ENCODE measurements around the gene POLR2A. TPM values are rescaled to one million over a fixed set of nuclear protein-coding genes. Genes with fewer than 3 reads are reported as not detected.
A peak's percentile ranks its signal among the peaks of the same experiment; 100 is the strongest.
"Not testable (repeated sequence)": the region's sequence is repeated elsewhere in the genome, so short reads cannot be mapped to it uniquely, and the experiment has no call there.

POLR2A gene
- total RNA-seq, 1 donor from 2014 or later: 121 TPM

DNA sequence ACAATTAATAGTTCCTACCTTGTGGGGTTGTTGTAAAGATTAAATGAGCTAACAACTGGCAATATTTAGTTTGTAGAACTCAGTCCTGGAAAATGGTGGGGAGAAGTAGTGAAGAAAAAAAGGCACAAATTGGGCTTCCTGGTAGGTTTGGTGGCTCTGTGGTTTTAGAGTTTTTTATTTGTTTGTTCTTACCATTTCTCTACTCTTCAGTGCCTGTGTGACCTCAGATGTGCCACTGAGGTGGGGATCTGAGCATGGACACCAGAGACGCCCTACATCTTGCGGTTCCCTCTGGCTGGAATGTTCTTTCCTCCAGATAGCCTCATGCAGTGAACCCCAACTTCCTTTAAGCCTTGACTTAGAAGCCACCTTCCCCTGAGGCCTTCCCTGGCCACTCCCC is 12.4 kb upstream of the POLR2A start:
- Mint-ChIP-seq H3K4me1 (ENCODE audit: low read depth) (peaks cover 16% of the 10 kb centered on the region), H3K4me3 (ENCODE audit: unreplicated experiment) (no peak overlapping the region), H3K27ac (ENCODE audit: unreplicated experiment) (peak overlapping the region; percentile 2), H3K9me3 (ENCODE audit: low read depth) (no peaks in the 10 kb centered on the region), H3K36me3 (ENCODE audit: low read depth) (peaks cover under 1% of the 10 kb centered on the region), H3K27me3 (ENCODE audit: low read depth) (no peaks in the 10 kb centered on the region)
- no peak for DNase-seq (ENCODE audit: low spot score)
- TF ChIP-seq, protein P1, sequence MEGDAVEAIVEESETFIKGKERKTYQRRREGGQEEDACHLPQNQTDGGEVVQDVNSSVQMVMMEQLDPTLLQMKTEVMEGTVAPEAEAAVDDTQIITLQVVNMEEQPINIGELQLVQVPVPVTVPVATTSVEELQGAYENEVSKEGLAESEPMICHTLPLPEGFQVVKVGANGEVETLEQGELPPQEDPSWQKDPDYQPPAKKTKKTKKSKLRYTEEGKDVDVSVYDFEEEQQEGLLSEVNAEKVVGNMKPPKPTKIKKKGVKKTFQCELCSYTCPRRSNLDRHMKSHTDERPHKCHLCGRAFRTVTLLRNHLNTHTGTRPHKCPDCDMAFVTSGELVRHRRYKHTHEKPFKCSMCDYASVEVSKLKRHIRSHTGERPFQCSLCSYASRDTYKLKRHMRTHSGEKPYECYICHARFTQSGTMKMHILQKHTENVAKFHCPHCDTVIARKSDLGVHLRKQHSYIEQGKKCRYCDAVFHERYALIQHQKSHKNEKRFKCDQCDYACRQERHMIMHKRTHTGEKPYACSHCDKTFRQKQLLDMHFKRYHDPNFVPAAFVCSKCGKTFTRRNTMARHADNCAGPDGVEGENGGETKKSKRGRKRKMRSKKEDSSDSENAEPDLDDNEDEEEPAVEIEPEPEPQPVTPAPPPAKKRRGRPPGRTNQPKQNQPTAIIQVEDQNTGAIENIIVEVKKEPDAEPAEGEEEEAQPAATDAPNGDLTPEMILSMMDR (IDR thresholded peaks at IDR 0.05): no peak

DNA sequence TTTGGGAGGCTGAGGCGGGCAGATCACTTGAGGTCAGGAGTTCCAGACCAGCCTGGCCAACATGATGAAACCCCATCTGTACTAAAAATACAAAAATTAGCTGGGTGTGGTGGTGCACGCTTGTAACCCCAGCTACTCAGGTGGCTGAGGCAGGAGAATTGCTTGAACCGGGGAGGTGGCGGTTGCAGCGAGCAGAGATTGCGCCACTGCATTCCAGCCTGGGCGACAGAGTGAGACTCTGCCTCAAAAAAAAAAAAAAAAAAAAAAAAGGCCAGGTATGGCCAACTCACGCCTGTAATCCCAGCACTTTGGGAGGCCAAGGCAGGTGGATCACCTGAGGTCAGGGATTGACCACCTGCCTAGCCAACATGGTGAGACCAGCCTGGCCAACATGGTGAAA is 9.4 kb upstream of the POLR2A start:
- H3K9me3 Mint-ChIP-seq (ENCODE audit: low read depth); H3K27me3 Mint-ChIP-seq (ENCODE audit: low read depth); DNase-seq (ENCODE audit: low spot score); H3K36me3 Mint-ChIP-seq (ENCODE audit: low read depth); H3K27ac Mint-ChIP-seq (ENCODE audit: unreplicated experiment); H3K4me3 Mint-ChIP-seq (ENCODE audit: unreplicated experiment): not testable (repeated sequence)
- peaks cover 33% of the 10 kb centered on the region for H3K4me1 Mint-ChIP-seq (ENCODE audit: low read depth)

DNA sequence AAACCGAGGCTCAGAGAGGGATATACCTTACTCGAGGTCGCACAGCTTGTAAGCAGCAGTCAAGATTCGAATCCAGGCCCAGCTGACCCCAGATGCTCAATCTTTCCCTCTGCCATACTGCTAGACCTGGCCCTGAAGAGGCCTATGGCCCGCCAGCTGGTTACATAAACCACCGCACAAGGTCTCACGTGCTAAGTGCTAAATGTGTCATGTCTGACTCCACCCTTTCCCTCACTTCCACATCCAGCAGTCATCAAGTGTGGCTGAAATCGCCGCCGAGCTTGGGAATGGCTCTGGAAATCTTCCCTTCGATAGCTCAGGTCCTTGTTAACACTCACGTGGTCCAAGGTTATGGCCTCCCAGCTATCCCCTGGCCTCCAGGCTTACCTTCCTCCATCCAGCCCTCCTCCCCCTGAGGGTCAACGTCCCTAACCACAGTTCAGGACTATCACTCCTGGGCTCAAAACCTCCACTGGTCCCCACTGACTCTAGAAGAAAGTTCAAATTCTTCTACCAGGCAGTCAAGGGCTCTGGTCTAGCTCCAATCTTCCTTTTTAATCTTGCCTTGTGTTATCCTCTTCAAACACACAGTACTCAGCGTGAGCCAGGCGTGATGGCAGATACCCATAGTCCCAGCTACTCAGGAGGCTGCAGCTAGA is 8.3 kb upstream of the POLR2A start:
- peaks cover 43% of the 10 kb centered on the region for H3K4me1 Mint-ChIP-seq (ENCODE audit: low read depth)
- H3K4me3 Mint-ChIP-seq (ENCODE audit: unreplicated experiment): peak overlapping the region; percentile 10
- H3K27me3 Mint-ChIP-seq (ENCODE audit: low read depth): no peaks in the 10 kb centered on the region
- TF ChIP-seq, protein P1 (IDR thresholded peaks at IDR 0.05): no peak
- peak overlapping the region; percentile 99 for H3K27ac Mint-ChIP-seq (ENCODE audit: unreplicated experiment)
- H3K36me3 Mint-ChIP-seq (ENCODE audit: low read depth): no peaks in the 10 kb centered on the region
- no peak for DNase-seq (ENCODE audit: low spot score)
- H3K9me3 Mint-ChIP-seq (ENCODE audit: low read depth): no peaks in the 10 kb centered on the region

DNA sequence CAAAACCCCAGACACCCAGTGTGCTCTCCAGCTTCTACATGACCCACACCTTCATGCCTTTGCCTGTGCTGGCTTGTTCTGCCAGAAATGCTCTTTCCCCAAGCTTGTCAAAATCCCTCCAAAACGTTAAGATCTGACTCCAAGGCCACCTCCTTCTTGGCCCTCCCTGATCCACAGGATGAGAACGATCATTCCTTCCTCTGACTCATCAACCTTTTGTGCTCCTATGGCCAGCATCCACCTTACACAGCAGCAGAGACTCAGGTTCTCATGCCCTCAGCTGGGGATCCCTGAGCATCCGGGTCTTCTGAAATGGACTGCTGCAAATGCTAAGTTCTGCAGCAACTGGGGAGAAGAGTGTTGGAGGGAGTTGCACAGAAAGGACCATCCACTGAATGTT is 7.7 kb upstream of the POLR2A start:
- Mint-ChIP-seq H3K4me3 (ENCODE audit: unreplicated experiment) (no peak overlapping the region), H3K9me3 (ENCODE audit: low read depth) (no peaks in the 10 kb centered on the region), H3K27ac (ENCODE audit: unreplicated experiment) (peak overlapping the region; percentile 99), H3K27me3 (ENCODE audit: low read depth) (no peaks in the 10 kb centered on the region), H3K36me3 (ENCODE audit: low read depth) (no peaks in the 10 kb centered on the region), H3K4me1 (ENCODE audit: low read depth) (peaks cover 44% of the 10 kb centered on the region)
- no peak for DNase-seq (ENCODE audit: low spot score)
- TF ChIP-seq, protein P1 (IDR thresholded peaks at IDR 0.05): no peak

DNA sequence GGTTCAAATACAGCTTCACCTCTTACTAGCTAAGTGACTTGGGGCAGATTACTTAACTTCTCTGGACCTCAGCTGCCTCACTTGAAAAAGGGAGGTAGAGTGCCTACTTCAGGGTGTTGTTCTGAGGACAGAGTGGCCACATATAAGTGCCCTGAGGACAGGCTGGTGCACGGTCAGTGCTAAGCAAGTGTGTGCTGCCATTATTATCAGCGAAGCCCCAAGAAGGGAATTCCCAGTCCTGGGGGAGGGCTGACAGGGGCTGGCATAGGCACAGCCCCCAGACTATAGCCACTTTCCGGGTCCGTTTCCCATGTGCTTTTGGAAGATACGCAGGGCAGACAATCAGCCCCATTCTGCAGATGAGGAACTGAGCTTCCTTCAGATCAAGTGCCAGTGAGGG is 7.2 kb upstream of the POLR2A start:
- DNase-seq (ENCODE audit: low spot score): no peak
- Mint-ChIP-seq H3K4me3 (ENCODE audit: unreplicated experiment) (peak overlapping the region; percentile 90), H3K27ac (ENCODE audit: unreplicated experiment) (peak overlapping the region; percentile 99), H3K36me3 (ENCODE audit: low read depth) (no peaks in the 10 kb centered on the region), H3K9me3 (ENCODE audit: low read depth) (no peaks in the 10 kb centered on the region), H3K4me1 (ENCODE audit: low read depth) (peaks cover 47% of the 10 kb centered on the region), H3K27me3 (ENCODE audit: low read depth) (no peaks in the 10 kb centered on the region)
- TF ChIP-seq, protein P1 (IDR thresholded peaks at IDR 0.05): no peak

All from chondrocyte (in vitro differentiated cells).